Natural killer cell (primary cell): Measurements from ENCODE around the gene VWF. TPM values are rescaled to one million over a fixed set of nuclear protein-coding genes. Genes with fewer than 3 reads are reported as not detected.

ENCODE experiments used
- ATAC-seq, 3 donors: fragments of 150-1000 bp in 2 of 3; fragments of 200-7000 bp in 1 of 3; cut with Tn5 transposase; 1 replicate in 1 of 3; 2 replicates in 2 of 3; pipeline ENCODE4 v1.10.0; 2021; ENCODE audit warnings: mild to moderate bottlenecking in 2 of 3, moderate library complexity in 2 of 3
- DNase-seq, 2 donors: peaks; one replicate each; pipeline versions ENCODE4 v3.0.0 to v3.0.0-alpha.2; 2013 to 2021; ENCODE audit warnings: mixed read lengths in 1 of 2
- H3K27ac ChIP-seq: one replicate; pipeline ENCODE4 v1.5.1; 2013; ENCODE audit warnings: mild to moderate bottlenecking, low read length
- H3K27me3 ChIP-seq: one replicate; pipeline ENCODE4 v1.6.1; 2013; ENCODE audit warnings: low read length; ENCODE audit not compliant: control insufficient read depth, insufficient read depth
- H3K36me3 ChIP-seq: one replicate; pipeline ENCODE4 v1.6.1; 2013; ENCODE audit warnings: low read length; ENCODE audit not compliant: control insufficient read depth, insufficient read depth
- H3K4me1 ChIP-seq: one replicate; pipeline ENCODE4 v1.6.1; 2013; ENCODE audit warnings: low read length; ENCODE audit not compliant: control insufficient read depth, insufficient read depth
- H3K4me3 ChIP-seq: one replicate; pipeline ENCODE4 v1.5.1; 2013; ENCODE audit warnings: low read length
- H3K9me3 ChIP-seq: one replicate; pipeline ENCODE4 v1.6.1; 2013; ENCODE audit warnings: low read length; ENCODE audit not compliant: control insufficient read depth, insufficient read depth
- H3K27ac Mint-ChIP-seq, 2 donors: one replicate each; pipeline ENCODE4 v1.8.0; 2022; ENCODE audit warnings: mild to moderate bottlenecking in 2 of 2, mixed read lengths in 2 of 2, moderate library complexity in 1 of 2
- H3K27me3 Mint-ChIP-seq, 2 donors: one replicate each; pipeline ENCODE4 v1.8.0; 2022; ENCODE audit warnings: low read depth in 2 of 2, mixed read lengths in 2 of 2
- H3K36me3 Mint-ChIP-seq: one replicate; pipeline ENCODE4 v1.8.0; 2022; ENCODE audit warnings: mixed read lengths
- H3K4me1 Mint-ChIP-seq, 2 donors: one replicate each; pipeline ENCODE4 v1.8.0; 2022; ENCODE audit warnings: mixed read lengths in 2 of 2
- H3K4me3 Mint-ChIP-seq: one replicate; pipeline ENCODE4 v1.8.0; 2022; ENCODE audit warnings: mild to moderate bottlenecking, moderate library complexity, mixed read lengths
- H3K9me3 Mint-ChIP-seq, 2 donors: one replicate each; pipeline ENCODE4 v1.8.0; 2022; ENCODE audit warnings: mixed read lengths in 2 of 2
- WGBS: methylation state at CpG from one replicate; pipeline ENCODE4 v1.1.7; 2013; ENCODE audit warnings: missing lambda C conversion rate; ENCODE audit not compliant: insufficient coverage; 5-methylcytosine and 5-hydroxymethylcytosine counted together
- intact Hi-C: fragments of 100-400 bp; cut with micrococcal nuclease; formaldehyde crosslinking; loops from one replicate; pipeline ENCODE4 v1.14.2; 2022
- total RNA-seq, 4 donors: library from RNA; stranded (reverse); fragments of 120-200 nt in 1 of 4; gene quantifications; one replicate each; pipeline versions ENCODE4 v1.2.3 to v1.2.4, GENCODE V29; 2013 to 2022
- TF ChIP-seq, protein P1 (sequence below): fragments of 200-600 bp; IDR thresholded peaks from one replicate; pipeline ENCODE4 v1.8.0; 2022; ENCODE audit warnings: antibody characterized with exemption

The VWF gene
- total RNA-seq, result under 1 TPM; 0.14 to 0.95 (median 0.71) TPM
- total RNA-seq (2013), result 1.2 TPM

DNA sequence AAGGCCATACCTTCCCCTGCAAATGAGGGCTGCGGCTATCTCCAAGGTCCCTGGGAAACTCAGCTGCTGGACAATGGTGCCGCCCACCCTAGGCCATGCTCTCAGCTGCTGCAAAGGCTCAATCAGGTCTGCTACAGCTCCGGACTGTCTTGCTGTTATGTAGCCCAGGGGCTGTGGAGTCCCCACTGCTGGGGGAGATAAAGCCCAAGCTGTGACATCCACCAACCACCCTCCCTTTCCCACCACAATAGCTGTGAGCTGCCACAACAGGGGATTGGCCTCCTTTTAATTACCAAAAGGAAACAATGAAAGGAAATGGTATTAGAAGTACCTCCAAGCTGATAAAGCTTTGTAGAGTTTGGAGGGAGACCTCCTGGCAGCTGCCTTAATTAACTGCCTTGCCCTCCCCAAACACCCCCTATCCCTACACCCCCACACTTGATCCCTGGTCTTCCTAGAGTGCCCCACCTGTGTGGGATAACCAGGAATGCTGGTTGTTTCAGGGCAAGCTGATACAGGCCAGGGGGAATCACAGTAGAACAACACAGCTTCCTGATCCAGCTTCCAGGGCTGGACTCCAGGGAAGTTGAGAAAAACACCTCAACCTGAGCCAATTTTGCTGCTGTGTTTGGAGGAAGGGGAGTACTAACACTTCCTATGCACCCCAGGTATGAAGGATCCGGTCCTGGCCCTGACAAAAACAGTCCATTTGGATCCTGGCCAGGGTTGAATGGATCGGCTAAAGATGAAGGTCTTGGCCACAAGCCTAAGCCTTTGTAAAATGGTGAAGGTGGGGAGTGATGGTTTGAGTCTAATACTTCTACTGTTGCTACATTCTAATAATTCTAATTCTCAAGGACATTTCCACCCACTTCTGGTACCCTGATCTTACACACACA, at the start of gene VWF:
VWF (minus strand) TSS at position 260 of the 899 bp plus-strand sequence. CDS start 1,474 bp downstream, outside the sequence.
- TF ChIP-seq, protein P1, sequence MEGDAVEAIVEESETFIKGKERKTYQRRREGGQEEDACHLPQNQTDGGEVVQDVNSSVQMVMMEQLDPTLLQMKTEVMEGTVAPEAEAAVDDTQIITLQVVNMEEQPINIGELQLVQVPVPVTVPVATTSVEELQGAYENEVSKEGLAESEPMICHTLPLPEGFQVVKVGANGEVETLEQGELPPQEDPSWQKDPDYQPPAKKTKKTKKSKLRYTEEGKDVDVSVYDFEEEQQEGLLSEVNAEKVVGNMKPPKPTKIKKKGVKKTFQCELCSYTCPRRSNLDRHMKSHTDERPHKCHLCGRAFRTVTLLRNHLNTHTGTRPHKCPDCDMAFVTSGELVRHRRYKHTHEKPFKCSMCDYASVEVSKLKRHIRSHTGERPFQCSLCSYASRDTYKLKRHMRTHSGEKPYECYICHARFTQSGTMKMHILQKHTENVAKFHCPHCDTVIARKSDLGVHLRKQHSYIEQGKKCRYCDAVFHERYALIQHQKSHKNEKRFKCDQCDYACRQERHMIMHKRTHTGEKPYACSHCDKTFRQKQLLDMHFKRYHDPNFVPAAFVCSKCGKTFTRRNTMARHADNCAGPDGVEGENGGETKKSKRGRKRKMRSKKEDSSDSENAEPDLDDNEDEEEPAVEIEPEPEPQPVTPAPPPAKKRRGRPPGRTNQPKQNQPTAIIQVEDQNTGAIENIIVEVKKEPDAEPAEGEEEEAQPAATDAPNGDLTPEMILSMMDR, result no peak
- Mint-ChIP-seq H3K4me1 (no peaks in the 10 kb centered on the region), H3K36me3 (no peaks in the 10 kb centered on the region), H3K9me3 (no peaks in the 10 kb centered on the region), H3K4me3 (no peak within 1 kb of the TSS), H3K27ac (no peak within 1 kb of the TSS), H3K27me3 (peaks cover 0 to 2% of the 10 kb centered on the region in 2 donors)
- Histone ChIP-seq H3K4me1 (no peaks in the 10 kb centered on the region), H3K4me3 (no peak within 1 kb of the TSS), H3K27ac (no peak within 1 kb of the TSS), H3K36me3 (no peaks in the 10 kb centered on the region), H3K9me3 (no peaks in the 10 kb centered on the region), H3K27me3 (no peaks in the 10 kb centered on the region)
- DNase-seq, result no peak
- no peak for ATAC-seq
- intact Hi-C loops, result no loop called here
- WGBS, result 73% methylated on average over 5 of the region's 5 CpGs

DNA sequence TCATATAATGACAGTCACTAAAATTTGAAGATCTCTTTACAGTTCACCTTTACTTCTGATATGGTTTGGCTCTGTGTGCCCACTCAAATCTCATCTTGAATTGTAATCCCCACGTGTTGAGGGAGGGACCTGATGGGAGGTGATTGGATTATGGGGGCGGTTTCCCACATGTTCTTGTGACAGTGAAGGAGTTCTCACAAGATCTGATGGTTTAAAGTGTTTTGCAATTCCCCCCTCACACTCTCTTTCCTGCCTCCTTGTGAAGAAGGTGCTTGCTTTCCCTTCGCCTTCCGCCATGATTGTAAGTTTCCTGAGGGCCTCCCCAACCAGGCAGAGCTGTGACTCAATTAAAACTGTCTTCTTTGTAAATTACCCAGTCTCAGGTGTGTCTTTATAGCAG, 48.4 kb upstream of the VWF start:
- H3K4me1 Mint-ChIP-seq, result peaks cover 2 to 9% of the 10 kb centered on the region in 2 donors
- Histone ChIP-seq H3K27me3 (no peaks in the 10 kb centered on the region), H3K4me3 (no peak overlapping the region), H3K9me3 (no peaks in the 10 kb centered on the region), H3K27ac (no peak overlapping the region), H3K36me3 (no peaks in the 10 kb centered on the region), H3K4me1 (peaks cover 11% of the 10 kb centered on the region)
- DNase-seq (no peak), ATAC-seq (no peak)
- H3K9me3 Mint-ChIP-seq, result no peaks in the 10 kb centered on the region
- no peak overlapping the region for H3K27ac Mint-ChIP-seq
- intact Hi-C loops, result no loop called here
- TF ChIP-seq, protein P1, result no peak
- no peaks in the 10 kb centered on the region for H3K36me3 Mint-ChIP-seq
- WGBS, result 100% methylated on average over 2 of the region's 4 CpGs
- peaks cover 0 to 5% of the 10 kb centered on the region in 2 donors for H3K27me3 Mint-ChIP-seq
- H3K4me3 Mint-ChIP-seq, result no peak overlapping the region

DNA sequence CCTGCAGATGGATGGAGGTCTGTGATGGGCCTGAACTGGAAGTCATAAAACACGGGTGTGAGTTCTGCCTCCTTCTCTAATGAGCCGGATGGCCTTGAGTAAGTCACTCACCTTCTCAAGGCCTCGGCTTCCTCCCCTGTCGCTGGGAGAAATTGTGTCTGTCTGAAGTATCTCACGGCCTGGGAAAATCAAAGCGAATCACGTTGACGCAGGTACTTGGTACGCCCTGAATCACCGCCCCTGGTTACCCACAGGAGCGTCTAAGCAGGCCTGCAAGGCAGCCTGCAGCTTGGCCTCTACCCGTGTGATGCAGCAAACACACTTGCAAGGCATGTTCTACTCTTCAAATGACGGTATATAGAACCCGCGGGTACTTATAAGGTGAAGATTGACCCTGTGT, 47.6 kb upstream of the VWF start:
- TF ChIP-seq, protein P1, result no peak
- no peak overlapping the region for H3K4me3 ChIP-seq
- no peaks in the 10 kb centered on the region for H3K36me3 ChIP-seq
- peaks cover 0 to 5% of the 10 kb centered on the region in 2 donors for H3K27me3 Mint-ChIP-seq
- H3K9me3 Mint-ChIP-seq, result no peaks in the 10 kb centered on the region
- H3K4me1 Mint-ChIP-seq, result peaks cover 10 to 17% of the 10 kb centered on the region in 2 donors
- no peaks in the 10 kb centered on the region for H3K9me3 ChIP-seq
- peaks cover 19% of the 10 kb centered on the region for H3K4me1 ChIP-seq
- H3K4me3 Mint-ChIP-seq, result no peak overlapping the region
- ATAC-seq (no peak), DNase-seq (no peak)
- no peak overlapping the region for H3K27ac ChIP-seq
- intact Hi-C loops, result no loop called here
- no peaks in the 10 kb centered on the region for H3K27me3 ChIP-seq
- H3K27ac Mint-ChIP-seq, result no peak overlapping the region
- H3K36me3 Mint-ChIP-seq, result no peaks in the 10 kb centered on the region
- WGBS, result 93% methylated on average over 15 of the region's 15 CpGs
